DND-41 (cell line): ENCODE data around the gene SLC39A11.

Source experiments
- ATAC-seq: fragments of 200-7000 bp; cut with Tn5 transposase; 3 replicates; pipeline ENCODE4 v1.9.1; 2021; ENCODE audit warnings: low read depth; ENCODE audit not compliant: insufficient read depth
- DNase-seq: peaks from one replicate; pipeline ENCODE4 v3.0.0-alpha.2; 2020
- H2AFZ ChIP-seq: 2 replicates; pipeline ENCODE4 v1.6.0; 2012; ENCODE audit warnings: low read depth, low read length
- H3K27ac ChIP-seq: 2 replicates; pipeline ENCODE4 v1.5.1; 2012; ENCODE audit warnings: low read length, inconsistent platforms
- H3K27me3 ChIP-seq: fragments of 200-600 bp; sonication (generic); 2 replicates; pipeline ENCODE4 v1.6.0; 2012; ENCODE audit warnings: low read length, mild to moderate bottlenecking, inconsistent platforms; ENCODE audit not compliant: insufficient read depth, poor library complexity
- H3K36me3 ChIP-seq: 2 replicates; pipeline ENCODE4 v1.5.1; 2012; ENCODE audit warnings: low read length, inconsistent platforms; ENCODE audit not compliant: insufficient read depth
- H3K4me1 ChIP-seq: 2 replicates; pipeline ENCODE4 v1.5.1; 2012; ENCODE audit warnings: mild to moderate bottlenecking, low read length; ENCODE audit not compliant: insufficient read depth
- H3K4me2 ChIP-seq: 2 replicates; pipeline ENCODE4 v1.6.0; 2012; ENCODE audit warnings: mild to moderate bottlenecking, moderate library complexity, low read length, inconsistent platforms; ENCODE audit not compliant: insufficient read depth
- H3K4me3 ChIP-seq, 2 experiments: fragments of 200-600 bp in 1 of 2; shearing (Covaris generic) in 1 of 2; 2 replicates each; pipeline ENCODE4 v1.5.1; 2012 to 2016; ENCODE audit warnings: inconsistent platforms in 2 of 2, low read length in 2 of 2, mild to moderate bottlenecking in 2 of 2, low read depth in 1 of 2, moderate library complexity in 1 of 2
- H3K79me2 ChIP-seq: 2 replicates; pipeline ENCODE4 v1.6.0; 2012; ENCODE audit warnings: low read length, inconsistent platforms; ENCODE audit not compliant: insufficient read depth
- H3K9ac ChIP-seq: 2 replicates; pipeline ENCODE4 v1.6.0; 2012; ENCODE audit warnings: low read depth, mild to moderate bottlenecking, inconsistent platforms, low read length, moderate library complexity
- H3K9me3 ChIP-seq: 2 replicates; pipeline ENCODE4 v1.5.1; 2012; ENCODE audit warnings: low read length, moderate library complexity, mild to moderate bottlenecking, inconsistent platforms; ENCODE audit not compliant: insufficient read depth, severe bottlenecking
- H4K20me1 ChIP-seq: 2 replicates; pipeline ENCODE4 v1.6.0; 2012; ENCODE audit warnings: low read length; ENCODE audit not compliant: insufficient read depth
- CTCF ChIP-seq: IDR thresholded peaks from 2 replicates; pipeline ENCODE4 v1.5.1; 2012; ENCODE audit warnings: borderline replicate concordance, low read length, moderate library complexity, mild to moderate bottlenecking; ENCODE audit not compliant: poor library complexity, severe bottlenecking; ENCODE audit errors: extremely low read depth
- EZH2 ChIP-seq: IDR thresholded peaks from 3 replicates; pipeline ENCODE4 v1.6.1; 2012; ENCODE audit warnings: borderline replicate concordance, low read depth, mild to moderate bottlenecking, moderate library complexity, low read length, inconsistent platforms; ENCODE audit not compliant: severe bottlenecking

The SLC39A11 gene

GRCh38 chr17:72635034-72635635, 457.4 kb downstream of the SLC39A11 start:
- H3K4me2 ChIP-seq, result no peak overlapping the region
- H3K4me1 ChIP-seq, result peaks cover 10% of the 10 kb centered on the region
- no peak overlapping the region for H3K27ac ChIP-seq
- no peaks in the 10 kb centered on the region for H4K20me1 ChIP-seq
- H3K4me3 ChIP-seq, result no peak overlapping the region
- no peaks in the 10 kb centered on the region for H3K36me3 ChIP-seq
- no peak overlapping the region for H3K9ac ChIP-seq
- no peak for TF ChIP-seq EZH2
- no peaks in the 10 kb centered on the region for H3K79me2 ChIP-seq
- H3K9me3 ChIP-seq, result no peaks in the 10 kb centered on the region
- no peak for DNase-seq
- H2AFZ ChIP-seq, result no peak overlapping the region
- no peaks in the 10 kb centered on the region for H3K27me3 ChIP-seq
- ATAC-seq, result no peak

GRCh38 chr17:72634621-72635020, 457.9 kb downstream of the SLC39A11 start:
- peak; percentile 80 for ATAC-seq
- peak; percentile 28 for DNase-seq
- no peak overlapping the region for H3K27ac ChIP-seq

GRCh38 chr17:72631949-72632684, 460.4 kb downstream of the SLC39A11 start:
- H3K4me3 ChIP-seq, result no peak overlapping the region
- H3K9ac ChIP-seq, result no peak overlapping the region
- peaks cover 10% of the 10 kb centered on the region for H3K4me1 ChIP-seq
- no peaks in the 10 kb centered on the region for H3K27me3 ChIP-seq
- no peaks in the 10 kb centered on the region for H3K9me3 ChIP-seq
- H2AFZ ChIP-seq, result no peak overlapping the region
- ATAC-seq (no peak), DNase-seq (no peak)
- no peak overlapping the region for H3K4me2 ChIP-seq
- TF ChIP-seq CTCF, result no peak
- TF ChIP-seq EZH2, result no peak
- no peaks in the 10 kb centered on the region for H3K36me3 ChIP-seq
- H3K27ac ChIP-seq, result no peak overlapping the region
- H4K20me1 ChIP-seq, result no peaks in the 10 kb centered on the region
- no peaks in the 10 kb centered on the region for H3K79me2 ChIP-seq

More at GRCh38 chr17:72634621-72635020, 457.9 kb downstream of the SLC39A11 start:
- H2AFZ ChIP-seq, result no peak overlapping the region
- H3K4me2 ChIP-seq, result no peak overlapping the region
- H3K4me3 ChIP-seq, result no peak overlapping the region
- no peaks in the 10 kb centered on the region for H4K20me1 ChIP-seq
- TF ChIP-seq EZH2 (no peak), CTCF (no peak)
- H3K4me1 ChIP-seq, result peaks cover 10% of the 10 kb centered on the region
- no peaks in the 10 kb centered on the region for H3K79me2 ChIP-seq
- H3K9ac ChIP-seq, result no peak overlapping the region
- H3K36me3 ChIP-seq, result no peaks in the 10 kb centered on the region
- H3K9me3 ChIP-seq, result no peaks in the 10 kb centered on the region
- no peaks in the 10 kb centered on the region for H3K27me3 ChIP-seq

- Histone ChIP-seq H3K9ac (no peak overlapping the region), H2AFZ (no peak overlapping the region), H3K4me2 (no peak overlapping the region), H4K20me1 (no peaks in the 10 kb centered on the region), H3K4me3 (no peak overlapping the region), H3K79me2 (no peaks in the 10 kb centered on the region), H3K36me3 (no peaks in the 10 kb centered on the region), H3K27ac (no peak overlapping the region), H3K9me3 (no peaks in the 10 kb centered on the region), H3K27me3 (no peaks in the 10 kb centered on the region), H3K4me1 (peaks cover 10% of the 10 kb centered on the region)
- TF ChIP-seq EZH2 (no peak), CTCF (no peak)
- ATAC-seq, result no peak
- DNase-seq, result no peak
Measured at GRCh38 chr17:72631568-72631948, 460.9 kb downstream of the SLC39A11 start.
